Measurements from ENCODE around the gene TRPM4.

GRCh38 chr19:49247676-49248075 lies 90.1 kb downstream of the TRPM4 start:
- TF ChIP-seq JUND (IDR thresholded peaks at IDR 0.05) (no peak), CTCF (IDR thresholded peaks at IDR 0.05; ENCODE audit: low read depth, low read length, missing input control) (no peak), GABPA (IDR thresholded peaks at IDR 0.05 in 1 of 2, conservative IDR thresholded peaks at IDR 0.05 in 1 of 2) (no peak), MAX (IDR thresholded peaks at IDR 0.05) (no peak)

Data from liver (tissue), 3 donors.